ENCODE data around the gene CFAP107. TPM values are rescaled to one million over a fixed set of nuclear protein-coding genes. Genes with fewer than 3 reads are reported as not detected.

CFAP107 gene, protein sequence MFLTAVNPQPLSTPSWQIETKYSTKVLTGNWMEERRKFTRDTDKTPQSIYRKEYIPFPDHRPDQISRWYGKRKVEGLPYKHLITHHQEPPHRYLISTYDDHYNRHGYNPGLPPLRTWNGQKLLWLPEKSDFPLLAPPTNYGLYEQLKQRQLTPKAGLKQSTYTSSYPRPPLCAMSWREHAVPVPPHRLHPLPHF
- not detected in 2 replicates for total RNA-seq

DNA sequence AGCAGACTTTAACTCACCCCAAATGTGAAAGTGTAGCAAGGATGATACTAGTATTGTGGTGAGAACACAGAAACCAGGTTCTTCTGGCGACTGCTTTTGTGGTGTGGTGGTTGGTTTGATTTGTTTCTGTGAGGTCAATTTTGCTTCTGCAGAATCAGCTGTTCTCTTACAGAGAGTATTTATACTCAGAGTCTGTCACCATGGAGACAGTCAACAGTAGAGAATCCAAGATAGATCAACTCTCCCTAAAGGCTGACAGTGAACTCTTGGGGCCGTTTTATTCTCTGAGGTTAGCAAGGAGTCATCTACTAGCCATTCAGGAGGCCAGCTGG lies at the start of gene CFAP107:
CFAP107 (plus strand) TSS at position 209 of the 332 bp plus-strand sequence. CDS start 231 bp downstream, outside the sequence.

DNA sequence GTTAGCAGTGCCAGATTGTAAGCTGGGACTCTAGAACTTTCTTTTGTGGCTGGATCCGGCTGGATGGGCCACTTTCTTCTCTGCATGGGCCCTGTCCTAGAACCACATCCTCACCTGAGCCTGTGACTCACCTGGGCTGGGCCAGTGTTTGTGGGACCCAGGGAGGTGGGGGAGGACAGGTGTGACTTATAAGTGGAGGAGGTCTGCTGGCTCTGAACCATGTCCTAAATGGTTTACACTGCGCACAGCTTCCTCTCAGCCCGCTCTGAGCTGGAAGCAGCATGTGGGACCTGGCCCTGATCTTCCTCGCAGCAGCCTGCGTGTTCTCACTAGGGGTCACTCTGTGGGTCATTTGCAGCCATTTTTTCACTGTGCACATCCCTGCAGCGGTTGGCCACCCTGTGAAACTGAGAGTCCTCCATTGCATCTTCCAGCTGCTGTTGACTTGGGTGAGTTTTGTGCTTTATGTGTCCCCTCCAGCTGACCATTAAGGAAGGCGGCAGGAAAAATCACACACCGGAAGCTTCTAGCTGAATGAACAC lies 30.0 kb upstream of the CFAP107 start, which contains the start of gene AADACL3:
AADACL3 (plus strand) TSS at position 215 of the 542 bp plus-strand sequence; CDS start at position 282, 67 bp downstream.

DNA sequence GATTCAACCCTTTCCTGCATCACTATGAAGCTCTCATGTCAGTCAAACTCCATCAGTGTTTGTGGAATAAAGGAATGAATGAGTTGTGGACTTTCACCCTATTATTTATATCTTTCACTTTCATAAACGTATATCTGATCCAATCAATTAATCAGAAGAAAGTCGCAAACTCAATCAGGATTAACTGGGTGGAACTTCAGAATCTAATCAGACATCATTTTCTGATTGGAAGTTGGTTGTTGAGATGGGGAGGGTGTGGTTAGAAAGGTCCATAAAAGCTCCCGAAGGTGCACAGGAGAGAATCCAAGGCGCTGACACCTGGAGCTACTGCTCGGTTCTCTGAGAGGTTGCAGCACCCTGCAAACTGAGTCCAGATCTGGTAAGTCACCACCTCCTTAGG lies 27.4 kb downstream of the CFAP107 start, which contains the start of gene PRAMEF12:
PRAMEF12 (plus strand) TSS at position 301 of the 400 bp plus-strand sequence. CDS start 1,130 bp downstream, outside the sequence.

DNA sequence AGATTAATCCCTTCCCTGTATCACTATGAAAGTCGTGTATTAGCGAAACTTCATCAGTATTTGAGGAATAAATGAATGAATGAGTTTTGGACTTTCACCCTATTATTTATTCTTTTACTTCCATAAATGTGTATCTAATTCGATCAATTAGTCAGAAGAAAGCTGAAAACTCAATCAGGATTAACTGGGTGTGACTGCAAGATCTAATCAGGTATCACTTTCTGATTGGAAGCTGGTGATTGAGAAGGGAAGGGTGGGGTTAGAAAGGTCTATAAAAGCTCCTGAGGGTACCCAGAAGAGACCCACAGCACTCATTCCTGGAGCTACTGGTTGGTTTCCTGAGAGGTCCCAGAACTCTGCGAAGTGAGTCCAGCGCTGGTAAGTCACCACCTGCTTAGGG lies 45.1 kb downstream of the CFAP107 start, which contains the start of gene PRAMEF1:
PRAMEF1 (plus strand) TSS at position 301 of the 400 bp plus-strand sequence. CDS start 1,831 bp downstream, outside the sequence.

Other genes starting within 250 kb of the CFAP107 start
- 181 and 201 TPM in 2 replicates for gene DHRS3, start 128.0 kb upstream of the CFAP107 start, total RNA-seq
- gene AADACL4, start 102.1 kb upstream of the CFAP107 start, total RNA-seq: not detected in 2 replicates
- gene AADACL3, start 30.1 kb upstream of the CFAP107 start, total RNA-seq: not detected in 2 replicates
- not detected in 2 replicates for gene PRAMEF12, start 27.5 kb downstream of the CFAP107 start, total RNA-seq
- gene PRAMEF1, start 45.2 kb downstream of the CFAP107 start, total RNA-seq: not detected in 2 replicates
- gene PRAMEF11, start 85.2 kb downstream of the CFAP107 start, total RNA-seq: not detected in 2 replicates
- gene HNRNPCL1, start 102.5 kb downstream of the CFAP107 start, total RNA-seq: not detected in 2 replicates
- gene PRAMEF2, start 110.9 kb downstream of the CFAP107 start, total RNA-seq: not detected in 2 replicates
- gene PRAMEF4, start 140.0 kb downstream of the CFAP107 start, total RNA-seq: not detected in 2 replicates
- gene PRAMEF10, start 152.1 kb downstream of the CFAP107 start, total RNA-seq: not detected in 2 replicates
- gene PRAMEF7, start 170.4 kb downstream of the CFAP107 start, total RNA-seq: not detected in 2 replicates
- not detected in 2 replicates for gene PRAMEF6, start 201.4 kb downstream of the CFAP107 start, total RNA-seq

Data from mammary microvascular endothelial cell (primary cell).